Measurements from ENCODE around the gene HSPH1. TPM values are rescaled to one million over a fixed set of nuclear protein-coding genes. Genes with fewer than 3 reads are reported as not detected.
"Not testable (repeated sequence)": the region's sequence is repeated elsewhere in the genome, so short reads cannot be mapped to it uniquely, and the experiment has no call there.

HSPH1 gene
- total and polyA plus RNA-seq, 2 donors (not counting 3 experiments of a cell fraction or from before 2014, with no cell fraction given) = 15.8 to 124 TPM

- no peak for FAIRE-seq
- dilution Hi-C loops (cut with MboI; ENCODE audit: extremely low pct_ligation_motif_present, low sequenced_read_pairs) (no loop called here), intact Hi-C loops (cut with micrococcal nuclease) (no loop called here)
- no peaks in the 10 kb centered on the region for H3K36me3 ChIP-seq (ENCODE audit: control insufficient read depth in 2 of 2, extremely low read depth in 1 of 2, insufficient read depth in 2 of 2, low read length in 2 of 2)
- H4K20me1 ChIP-seq (replicated peaks; ENCODE audit: control insufficient read depth, extremely low read depth, insufficient read depth, low read length) = no peaks in the 10 kb centered on the region
- ChIA-PET CTCF (interaction anchor here (0.9 to 1.2 kb wide), 2 partner anchors 14 to 60 kb away, joined by 3 to 4 read pairs; no protein-coding TSS in a partner anchor), POLR2A (no interaction called here)
- TF ChIP-seq GATA2 (IDR thresholded peaks at IDR 0.05; ENCODE audit: insufficient read depth, insufficient read length, low read depth, low read length) (no peak), POLR2AphosphoS5 (IDR thresholded peaks at IDR 0.05; ENCODE audit: insufficient read depth, low read depth, low read length) (no peak), POLR2A (IDR thresholded peaks at IDR 0.05; ENCODE audit: low read depth, low read length) (no peak)
- H3K9ac ChIP-seq (replicated peaks; ENCODE audit: extremely low read depth, insufficient read depth, low read length) = no peak overlapping the region
- H3K9me3 ChIP-seq (replicated peaks; ENCODE audit: control insufficient read depth, insufficient read depth, low read length) = no peaks in the 10 kb centered on the region
- H2AFZ ChIP-seq (ENCODE audit: low read depth, low read length) = no peak overlapping the region
- no peaks in the 10 kb centered on the region for H3K4me1 ChIP-seq (ENCODE audit: control insufficient read depth, extremely low read depth, insufficient read depth, low read length)
- no peaks in the 10 kb centered on the region for H3K79me2 ChIP-seq (ENCODE audit: control insufficient read depth, insufficient read depth, low read length)
- no peak for DNase-seq (ENCODE audit: low read depth, low spot score)
- H3K4me2 ChIP-seq (ENCODE audit: insufficient read depth, low read length) = no peak overlapping the region
- no peak overlapping the region for H3K4me3 ChIP-seq (replicated peaks in 1 of 3; ENCODE audit: insufficient read depth in 1 of 3, low read depth in 1 of 3, low read length in 3 of 3)
- H3K27me3 ChIP-seq (ENCODE audit: control insufficient read depth in 2 of 2, insufficient read depth in 2 of 2, low read length in 2 of 2) = peaks cover 5 to 15% of the 10 kb centered on the region in 2 experiments
- H3K27ac ChIP-seq (ENCODE audit: insufficient read depth, low read depth, low read length) = no peak overlapping the region
- no TSS peak for BruUV-seq (replicated peaks)
- H3K9me1 ChIP-seq (replicated peaks; ENCODE audit: control insufficient read depth, extremely low read depth, insufficient read depth, low read length) = no peaks in the 10 kb centered on the region
Observed at GRCh38 chr13:31100721-31101120, 61.0 kb downstream of the HSPH1 start.

DNA sequence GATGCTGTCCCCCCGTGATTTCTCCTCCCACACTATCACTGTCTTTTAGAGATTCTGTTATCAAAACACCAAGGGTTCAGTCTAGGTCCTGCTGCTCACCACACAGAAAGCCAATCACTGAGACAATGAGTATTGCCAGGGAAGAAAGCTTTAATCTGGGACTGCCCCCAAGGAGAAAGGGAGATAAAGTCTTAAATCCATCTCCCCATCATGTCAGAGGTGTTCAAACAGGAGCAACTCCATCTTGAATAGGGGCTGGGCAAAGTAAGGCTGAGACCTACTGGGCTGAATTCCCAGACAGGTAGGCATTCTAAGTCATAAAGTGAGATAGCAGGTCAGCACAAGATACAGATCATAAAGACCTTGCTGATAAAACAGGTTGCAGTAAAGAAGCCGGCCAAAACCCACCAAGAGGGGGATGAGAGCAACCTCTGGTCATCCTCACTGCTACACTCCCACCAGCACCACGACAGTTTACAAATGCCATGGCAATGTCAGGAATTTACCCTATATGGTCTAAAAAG is 63.7 kb downstream of the HSPH1 start:
- POLR2A ChIA-PET; H3K4me1 ChIP-seq (ENCODE audit: control insufficient read depth, extremely low read depth, insufficient read depth, low read length); H3K9me1 ChIP-seq (replicated peaks; ENCODE audit: control insufficient read depth, extremely low read depth, insufficient read depth, low read length); H3K4me2 ChIP-seq (ENCODE audit: insufficient read depth, low read length); H3K9ac ChIP-seq (replicated peaks; ENCODE audit: extremely low read depth, insufficient read depth, low read length); DNase-seq (ENCODE audit: low read depth, low spot score); H3K9me3 ChIP-seq (replicated peaks; ENCODE audit: control insufficient read depth, insufficient read depth, low read length); CTCF ChIA-PET; H2AFZ ChIP-seq (ENCODE audit: low read depth, low read length); dilution Hi-C loops (cut with MboI; ENCODE audit: extremely low pct_ligation_motif_present, low sequenced_read_pairs); BruUV-seq (replicated peaks); FAIRE-seq; H3K36me3 ChIP-seq (ENCODE audit: control insufficient read depth in 2 of 2, extremely low read depth in 1 of 2, insufficient read depth in 2 of 2, low read length in 2 of 2); H3K27ac ChIP-seq (ENCODE audit: insufficient read depth, low read depth, low read length); intact Hi-C loops (cut with micrococcal nuclease); H3K79me2 ChIP-seq (ENCODE audit: control insufficient read depth, insufficient read depth, low read length); H3K4me3 ChIP-seq (replicated peaks in 1 of 3; ENCODE audit: insufficient read depth in 1 of 3, low read depth in 1 of 3, low read length in 3 of 3); H4K20me1 ChIP-seq (replicated peaks; ENCODE audit: control insufficient read depth, extremely low read depth, insufficient read depth, low read length): not testable (repeated sequence)
- peaks cover 5 to 13% of the 10 kb centered on the region in 2 experiments for H3K27me3 ChIP-seq (ENCODE audit: control insufficient read depth in 2 of 2, insufficient read depth in 2 of 2, low read length in 2 of 2)

Data from endothelial cell of umbilical vein (primary cell).